Heart left ventricle (tissue), 13 donors: ENCODE data around the gene ERN1.

ENCODE experiments used
- POLR2A ChIP-seq, 2 donors: fragments of 450-650 bp; IDR thresholded peaks; one replicate each; pipeline ENCODE4 v1.6.1; 2017; ENCODE audit warnings: antibody characterized with exemption in 2 of 2, mild to moderate bottlenecking in 2 of 2, moderate library complexity in 2 of 2
- TF ChIP-seq, protein P1 (sequence below), 12 donors: fragments of 200-600 bp; sonication (generic) in 4 of 12; IDR thresholded peaks; one replicate each; pipeline versions ENCODE4 v1.5.0 to v1.8.0; 2018 to 2022; ENCODE audit warnings: antibody characterized with exemption in 12 of 12, mild to moderate bottlenecking in 5 of 12
- donor health status: ischemic (EF 13 %, LVEDD 7.1; RV severe dilation, severe dysfunction).
- donor health status: DM: no; HTN: yes; CAD: no.
- donor health status: DM: no; HTN: no; CAD: no.
- donor health status: ischemic (EF 25% LVEDD 6.9; RV normal size, moderate dysfunction).
- donor health status: ischemic (EF 25% LVEDD 5.7; RV mildly dilated, moderate dysfunction).
- donor health status: ischemic (EF 35%, LVEDD 5.7; RV mildly dilated, moderate dysfunction).
- donor health status: nonischemic (EF 11% LVEDD 7.7; RV severe dilation, severe dysfunction).
- donor health status: DM: yes; HTN: yes; CAD: no.
- donor health status: PGD.
- donor health status: ischemic (EF 29% LVEDD 5.4; RV normal size, mild dysfunction).
- donor health status: nonischemic (EF 23%, LVEDD 6.1; RV moderate dilation, normal function).

DNA sequence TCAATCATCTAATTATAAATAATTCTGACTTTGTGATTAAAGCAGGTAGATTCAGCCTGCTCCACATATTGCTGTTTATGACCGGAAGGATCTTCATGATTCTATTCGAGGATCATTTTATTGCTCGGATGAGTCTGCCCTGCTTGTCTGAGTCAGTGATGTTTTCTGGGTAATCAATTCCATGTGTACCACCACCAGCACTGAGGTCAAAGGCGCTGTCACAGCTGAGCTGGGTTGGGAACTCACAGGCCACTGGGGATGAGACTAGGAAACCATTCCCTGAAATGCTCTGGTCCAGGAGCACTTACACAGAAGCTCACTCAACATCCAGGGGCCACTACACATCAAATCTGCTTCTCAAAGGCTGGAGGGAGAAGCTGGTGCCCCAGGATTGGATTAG is 30.4 kb upstream of the ERN1 start:
- TF ChIP-seq, protein P1, sequence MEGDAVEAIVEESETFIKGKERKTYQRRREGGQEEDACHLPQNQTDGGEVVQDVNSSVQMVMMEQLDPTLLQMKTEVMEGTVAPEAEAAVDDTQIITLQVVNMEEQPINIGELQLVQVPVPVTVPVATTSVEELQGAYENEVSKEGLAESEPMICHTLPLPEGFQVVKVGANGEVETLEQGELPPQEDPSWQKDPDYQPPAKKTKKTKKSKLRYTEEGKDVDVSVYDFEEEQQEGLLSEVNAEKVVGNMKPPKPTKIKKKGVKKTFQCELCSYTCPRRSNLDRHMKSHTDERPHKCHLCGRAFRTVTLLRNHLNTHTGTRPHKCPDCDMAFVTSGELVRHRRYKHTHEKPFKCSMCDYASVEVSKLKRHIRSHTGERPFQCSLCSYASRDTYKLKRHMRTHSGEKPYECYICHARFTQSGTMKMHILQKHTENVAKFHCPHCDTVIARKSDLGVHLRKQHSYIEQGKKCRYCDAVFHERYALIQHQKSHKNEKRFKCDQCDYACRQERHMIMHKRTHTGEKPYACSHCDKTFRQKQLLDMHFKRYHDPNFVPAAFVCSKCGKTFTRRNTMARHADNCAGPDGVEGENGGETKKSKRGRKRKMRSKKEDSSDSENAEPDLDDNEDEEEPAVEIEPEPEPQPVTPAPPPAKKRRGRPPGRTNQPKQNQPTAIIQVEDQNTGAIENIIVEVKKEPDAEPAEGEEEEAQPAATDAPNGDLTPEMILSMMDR (IDR thresholded peaks at IDR 0.05), result no peak
- no peak for TF ChIP-seq POLR2A (IDR thresholded peaks at IDR 0.05)
